IMR-90 (cell line): ENCODE results near the gene CDCP1. TPM values are rescaled to one million over a fixed set of nuclear protein-coding genes. Genes with fewer than 3 reads are reported as not detected.

Experiments used
- ATAC-seq: fragments of 200-7000 bp; cut with Tn5 transposase; 2 replicates; pipeline ENCODE4 v1.9.1; 2020; ENCODE audit warnings: low read depth, mild to moderate bottlenecking, moderate library complexity
- BruUV-seq: library from RNA; stranded (reverse); fragments of 400-500 nt; replicated peaks from 2 replicates; lab custom pipeline; 2021; lab: Mats Ljungman, UMichigan
- CTCF ChIA-PET: fragments of 300-600 bp; formaldehyde crosslinking; extraction: SDS; loops from one replicate; lab custom pipeline; 2021; ENCODE audit warnings: antibody characterized with exemption; lab: Yijun Ruan, JAX
- POLR2A ChIA-PET: fragments of 300-600 bp; sonication (Branson Sonifier 250); formaldehyde crosslinking; loops from one replicate; lab custom pipeline; 2022; ENCODE audit warnings: antibody characterized with exemption; ENCODE audit not compliant: unreplicated experiment; lab: Charles Lee
- DNase-seq: peaks from one replicate; pipeline ENCODE4 v3.0.0; 2013
- H2AFZ ChIP-seq: replicated peaks from 2 replicates; pipeline ENCODE3; 2013; ENCODE audit warnings: low read length, mild to moderate bottlenecking; ENCODE audit not compliant: poor library complexity
- H2AK5ac ChIP-seq: 2 replicates; pipeline ENCODE4 v1.6.1; 2013; ENCODE audit warnings: low read depth, low read length, inconsistent platforms
- H2AK9ac ChIP-seq: replicated peaks from 2 replicates; pipeline ENCODE3; 2013; ENCODE audit warnings: mild to moderate bottlenecking, low read depth, low read length, moderate library complexity; ENCODE audit not compliant: poor library complexity
- H2BK120ac ChIP-seq: 2 replicates; pipeline ENCODE4 v1.6.1; 2013; ENCODE audit warnings: low read depth, low read length, inconsistent platforms
- H2BK15ac ChIP-seq: 3 replicates; pipeline ENCODE4 v1.6.1; 2013; ENCODE audit warnings: low read depth, low read length, inconsistent platforms
- H2BK20ac ChIP-seq: 2 replicates; pipeline ENCODE4 v1.6.1; 2013; ENCODE audit warnings: low read depth, mild to moderate bottlenecking, inconsistent platforms, low read length, moderate library complexity
- H2BK5ac ChIP-seq: 2 replicates; pipeline ENCODE4 v1.6.1; 2013; ENCODE audit warnings: mild to moderate bottlenecking, low read depth, low read length, inconsistent platforms; ENCODE audit not compliant: poor library complexity, severe bottlenecking
- H3K14ac ChIP-seq: replicated peaks from 2 replicates; pipeline ENCODE4 v1.6.1; 2013; ENCODE audit warnings: low read depth, low read length, inconsistent platforms
- H3K18ac ChIP-seq: 2 replicates; pipeline ENCODE4 v1.6.1; 2013; ENCODE audit warnings: low read depth, low read length, control low read depth
- H3K23ac ChIP-seq: 2 replicates; pipeline ENCODE4 v1.6.1; 2013; ENCODE audit warnings: low read depth, low read length, inconsistent platforms
- H3K27ac ChIP-seq: 2 replicates; pipeline ENCODE4 v1.5.1; 2013; ENCODE audit warnings: mild to moderate bottlenecking, control low read depth, low read length; ENCODE audit not compliant: insufficient read depth
- H3K27me3 ChIP-seq: 2 replicates; pipeline ENCODE4 v1.6.1; 2013; ENCODE audit warnings: low read length; ENCODE audit not compliant: control insufficient read depth, insufficient read depth
- H3K36me3 ChIP-seq: 2 replicates; pipeline ENCODE4 v1.6.1; 2013; ENCODE audit warnings: low read length, mixed read lengths; ENCODE audit not compliant: control insufficient read depth, insufficient read depth
- H3K4ac ChIP-seq: 2 replicates; pipeline ENCODE4 v1.6.1; 2013; ENCODE audit warnings: low read depth, low read length, inconsistent platforms
- H3K4me1 ChIP-seq: 2 replicates; pipeline ENCODE4 v1.6.1; 2013; ENCODE audit warnings: low read length, mixed read lengths; ENCODE audit not compliant: control insufficient read depth, insufficient read depth
- H3K4me2 ChIP-seq: 2 replicates; pipeline ENCODE4 v1.6.1; 2013; ENCODE audit warnings: low read depth, mild to moderate bottlenecking, control low read depth, low read length, moderate library complexity
- H3K4me3 ChIP-seq: 2 replicates; pipeline ENCODE4 v1.5.1; 2013; ENCODE audit warnings: low read depth, mild to moderate bottlenecking, control low read depth, low read length, moderate library complexity; ENCODE audit not compliant: insufficient read depth
- H3K56ac ChIP-seq: 2 replicates; pipeline ENCODE4 v1.6.1; 2013; ENCODE audit warnings: low read length, inconsistent platforms; ENCODE audit not compliant: insufficient read depth; ENCODE audit errors: extremely low read depth
- H3K79me1 ChIP-seq, 2 experiments: 2 replicates each; pipeline ENCODE4 v1.6.1; 2013; ENCODE audit warnings: low read length in 2 of 2, inconsistent platforms in 1 of 2, low read depth in 1 of 2
- H3K9ac ChIP-seq: 2 replicates; pipeline ENCODE4 v1.6.1; 2013; ENCODE audit warnings: low read depth, low read length, control low read depth
- H3K9me1 ChIP-seq: 2 replicates; pipeline ENCODE4 v1.6.1; 2013; ENCODE audit warnings: low read length, inconsistent platforms; ENCODE audit not compliant: insufficient read depth
- H3K9me3 ChIP-seq: 2 replicates; pipeline ENCODE4 v1.6.1; 2013; ENCODE audit warnings: low read length; ENCODE audit not compliant: control insufficient read depth, insufficient read depth
- H4K20me1 ChIP-seq: 2 replicates; pipeline ENCODE4 v1.6.1; 2013; ENCODE audit warnings: low read length, inconsistent platforms; ENCODE audit not compliant: insufficient read depth
- H4K5ac ChIP-seq: 2 replicates; pipeline ENCODE4 v1.6.1; 2013; ENCODE audit warnings: mild to moderate bottlenecking, low read depth, low read length, control low read depth
- H4K8ac ChIP-seq, 2 experiments: 2 replicates each; pipeline ENCODE4 v1.6.1; 2013; ENCODE audit warnings: low read depth in 2 of 2, low read length in 2 of 2, control low read depth in 1 of 2, inconsistent platforms in 1 of 2
- H4K91ac ChIP-seq: 2 replicates; pipeline ENCODE4 v1.6.1; 2013; ENCODE audit warnings: low read depth, low read length, inconsistent platforms; ENCODE audit not compliant: insufficient read depth
- BHLHE40 ChIP-seq: fragments of 150-350 bp; IDR thresholded peaks from 2 replicates; pipeline ENCODE4 v1.6.1; 2016; ENCODE audit warnings: mild to moderate bottlenecking, low read depth, low read length
- CEBPB ChIP-seq: IDR thresholded peaks from 2 replicates; pipeline ENCODE4 v1.6.1; 2012; ENCODE audit warnings: low read depth, low read length, improper control_type of control experiment
- CHD1 ChIP-seq: IDR thresholded peaks from 2 replicates; pipeline ENCODE4 v1.6.1; 2012; ENCODE audit warnings: low read depth, low read length, improper control_type of control experiment
- FOS ChIP-seq: fragments of 150-350 bp; IDR thresholded peaks from 2 replicates; pipeline ENCODE4 v1.6.1; 2016; ENCODE audit warnings: low read depth, low read length
- MAFK ChIP-seq: IDR thresholded peaks from 2 replicates; pipeline ENCODE4 v1.6.1; 2012; ENCODE audit warnings: low read depth, low read length, improper control_type of control experiment
- MAZ ChIP-seq: IDR thresholded peaks from 2 replicates; pipeline ENCODE4 v1.6.1; 2012; ENCODE audit warnings: low read depth, mild to moderate bottlenecking, low read length, improper control_type of control experiment, moderate library complexity, borderline replicate concordance
- MXI1 ChIP-seq: IDR thresholded peaks from 2 replicates; pipeline ENCODE4 v1.6.1; 2012; ENCODE audit warnings: low read depth, mild to moderate bottlenecking, low read length, moderate library complexity, borderline replicate concordance
- NFE2L2 ChIP-seq: fragments of 150-350 bp; IDR thresholded peaks from 2 replicates; pipeline ENCODE4 v1.6.1; 2016; ENCODE audit warnings: low read depth, mild to moderate bottlenecking, low read length
- POLR2A ChIP-seq: IDR thresholded peaks from 2 replicates; pipeline ENCODE4 v1.6.1; 2012; ENCODE audit warnings: mild to moderate bottlenecking, low read depth, low read length
- RAD21 ChIP-seq: IDR thresholded peaks from 2 replicates; pipeline ENCODE4 v1.6.1; 2012; ENCODE audit warnings: low read length, improper control_type of control experiment
- RCOR1 ChIP-seq: IDR thresholded peaks from 2 replicates; pipeline ENCODE4 v1.6.1; 2012; ENCODE audit warnings: mild to moderate bottlenecking, low read length, improper control_type of control experiment; ENCODE audit not compliant: insufficient replicate concordance
- RFX5 ChIP-seq: IDR thresholded peaks from 2 replicates; pipeline ENCODE4 v1.8.0; 2012; ENCODE audit warnings: low read depth, mild to moderate bottlenecking, low read length, moderate library complexity
- SMC3 ChIP-seq: fragments of 150-350 bp; IDR thresholded peaks from 2 replicates; pipeline ENCODE4 v1.6.1; 2016; ENCODE audit warnings: low read depth, mild to moderate bottlenecking, antibody characterized with exemption, low read length, moderate library complexity
- dilution Hi-C: fragments of 300-500 bp; cut with HindIII; formaldehyde crosslinking; loops from one replicate; pipeline ENCODE4 v1.14.3; 2018; ENCODE audit warnings: low sequenced_read_pairs; ENCODE audit not compliant: unreplicated experiment
- in situ Hi-C: fragments of 300-500 bp; cut with MboI; formaldehyde crosslinking; loops from 3 replicates; pipeline ENCODE4 v1.14.3; 2019; ENCODE audit warnings: low sequenced_read_pairs, inconsistent platforms, mixed read lengths
- intact Hi-C: fragments of 100-400 bp; cut with micrococcal nuclease; formaldehyde crosslinking; loops from 2 replicates; pipeline ENCODE4 v1.10.0; 2022
- polyA plus RNA-seq, 3 experiments: library from polyadenylated mRNA; depleted of rRNA; stranded (reverse); fragments of >200 nt; gene quantifications; 2 replicates each; pipeline ENCODE4 v1.2.3, GENCODE V29; 2012; ENCODE audit warnings: low replicate concordance in 1 of 3
- total RNA-seq: library from RNA; depleted of rRNA; stranded (reverse); fragments of >200 nt; gene quantifications from 2 replicates; pipeline ENCODE4 v1.2.3, GENCODE V29; 2012
- TF ChIP-seq, protein P1 (sequence below): fragments of 150-350 bp; IDR thresholded peaks from 2 replicates; pipeline ENCODE4 v1.6.1; 2017; ENCODE audit warnings: mild to moderate bottlenecking, antibody characterized with exemption, low read length, low read depth
- TF ChIP-seq, protein P2 (sequence below): fragments of 150-350 bp; IDR thresholded peaks from 2 replicates; pipeline ENCODE4 v1.6.1; 2016; ENCODE audit warnings: low read depth, mild to moderate bottlenecking, low read length, moderate library complexity, borderline replicate concordance

CDCP1 gene
- total and polyA plus RNA-seq, 2 of the 4 experiments (the other 2 are of a cell fraction): 2.5 to 3.8 TPM

DNA sequence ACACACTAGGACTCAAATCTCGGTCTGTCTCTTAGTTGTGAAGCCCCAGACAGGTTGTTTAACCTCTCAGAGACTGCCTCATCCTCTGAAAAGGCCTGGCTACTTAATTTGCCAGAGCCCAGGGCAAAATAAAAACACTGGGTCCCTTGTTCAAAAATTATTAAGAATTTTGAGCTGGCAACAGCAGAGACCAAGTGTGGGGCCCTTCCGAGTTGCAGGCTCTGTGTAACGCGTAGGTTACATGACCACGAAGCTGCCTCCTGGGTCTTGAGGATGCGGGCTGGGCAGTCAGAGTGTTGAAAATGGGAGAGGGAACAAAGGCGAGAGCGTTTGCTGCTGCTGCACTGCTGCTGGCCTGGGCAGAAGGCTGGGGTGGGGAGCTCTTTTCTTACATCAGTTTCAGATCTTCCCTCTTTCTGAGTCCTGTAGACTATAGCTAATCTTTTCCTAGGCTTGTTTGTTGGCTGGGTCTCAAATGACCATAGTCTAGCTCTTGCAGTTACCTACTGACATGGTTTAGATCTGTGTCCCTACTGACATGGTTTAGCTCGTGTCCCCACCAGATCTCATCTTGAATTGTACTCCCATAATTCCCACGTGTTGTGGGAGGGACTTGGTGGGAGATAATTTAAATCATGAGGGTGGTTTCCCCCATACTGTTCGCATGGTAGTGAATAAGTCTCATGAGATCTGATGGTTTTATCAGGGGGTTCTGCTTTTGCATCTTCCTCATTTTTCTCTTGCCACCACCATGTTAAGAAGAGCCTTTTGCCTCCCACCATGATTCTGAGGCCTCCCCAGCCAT is 70.2 kb downstream of the CDCP1 start (continued):
- TF ChIP-seq RCOR1: no peak

DNA sequence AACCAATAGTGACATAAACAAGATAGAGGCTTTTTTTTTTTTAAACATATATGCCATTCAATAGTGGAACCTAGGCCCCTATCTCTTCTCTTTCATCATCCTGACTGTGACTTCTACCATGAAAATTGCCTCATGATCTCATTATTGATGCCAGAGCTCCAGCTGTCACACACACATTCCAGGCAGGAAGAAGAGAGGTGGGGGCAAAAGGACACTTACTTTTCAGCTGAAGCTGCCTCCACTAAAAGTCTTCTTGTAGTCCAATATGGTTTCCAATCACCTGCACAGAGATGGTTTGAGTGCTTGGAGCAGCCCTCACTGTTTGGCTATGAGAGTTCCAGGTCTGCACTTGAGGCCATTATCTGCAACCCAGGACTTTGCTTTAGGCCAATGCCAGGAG is 75.1 kb downstream of the CDCP1 start:
- dilution Hi-C loops: no loop called here
- CTCF ChIA-PET: no interaction called here
- no peak for TF ChIP-seq CHD1
- TF ChIP-seq MAFK: no peak
- TF ChIP-seq MAZ: no peak
- no peak for TF ChIP-seq NFE2L2
- TF ChIP-seq MXI1: no peak
- no peak for TF ChIP-seq FOS
- TF ChIP-seq RCOR1: no peak
- TF ChIP-seq, protein P1, sequence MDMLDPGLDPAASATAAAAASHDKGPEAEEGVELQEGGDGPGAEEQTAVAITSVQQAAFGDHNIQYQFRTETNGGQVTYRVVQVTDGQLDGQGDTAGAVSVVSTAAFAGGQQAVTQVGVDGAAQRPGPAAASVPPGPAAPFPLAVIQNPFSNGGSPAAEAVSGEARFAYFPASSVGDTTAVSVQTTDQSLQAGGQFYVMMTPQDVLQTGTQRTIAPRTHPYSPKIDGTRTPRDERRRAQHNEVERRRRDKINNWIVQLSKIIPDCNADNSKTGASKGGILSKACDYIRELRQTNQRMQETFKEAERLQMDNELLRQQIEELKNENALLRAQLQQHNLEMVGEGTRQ: no peak
- no peak for TF ChIP-seq POLR2A
- TF ChIP-seq CEBPB: no peak
- TF ChIP-seq SMC3: no peak
- TF ChIP-seq RAD21: no peak
- TF ChIP-seq RFX5: no peak
- no peak for TF ChIP-seq BHLHE40
- TF ChIP-seq, protein P2, sequence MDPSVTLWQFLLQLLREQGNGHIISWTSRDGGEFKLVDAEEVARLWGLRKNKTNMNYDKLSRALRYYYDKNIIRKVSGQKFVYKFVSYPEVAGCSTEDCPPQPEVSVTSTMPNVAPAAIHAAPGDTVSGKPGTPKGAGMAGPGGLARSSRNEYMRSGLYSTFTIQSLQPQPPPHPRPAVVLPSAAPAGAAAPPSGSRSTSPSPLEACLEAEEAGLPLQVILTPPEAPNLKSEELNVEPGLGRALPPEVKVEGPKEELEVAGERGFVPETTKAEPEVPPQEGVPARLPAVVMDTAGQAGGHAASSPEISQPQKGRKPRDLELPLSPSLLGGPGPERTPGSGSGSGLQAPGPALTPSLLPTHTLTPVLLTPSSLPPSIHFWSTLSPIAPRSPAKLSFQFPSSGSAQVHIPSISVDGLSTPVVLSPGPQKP: no peak

More for the DNA sequence above, 75.1 kb downstream of the CDCP1 start:
- BruUV-seq: no TSS peak
- Histone ChIP-seq H3K4ac (no peak overlapping the region), H2BK20ac (no peak overlapping the region), H4K8ac (no peak overlapping the region), H3K56ac (no peak overlapping the region), H3K27ac (no peak overlapping the region), H3K4me1 (peaks cover 5% of the 10 kb centered on the region), H3K4me2 (no peak overlapping the region), H2AK9ac (no peak overlapping the region), H3K9me1 (0 out of 2 replicates have a peak, but pooled peaks cover 4% of the 10 kb centered on the region), H2AFZ (no peak overlapping the region), H4K5ac (no peak overlapping the region), H4K91ac (no peak overlapping the region), H3K27me3 (no peaks in the 10 kb centered on the region), H3K23ac (no peak overlapping the region), H2BK15ac (no peak overlapping the region), H3K14ac (no peak overlapping the region), H3K36me3 (no peaks in the 10 kb centered on the region; the same call in 1 of the 2 replicates), H2BK5ac (no peak overlapping the region), H3K4me3 (no peak overlapping the region), H3K79me1 (no peaks in the 10 kb centered on the region), H3K9ac (no peak overlapping the region), H2BK120ac (no peak overlapping the region), H2AK5ac (no peak overlapping the region), H3K9me3 (peaks cover 6% of the 10 kb centered on the region; the same call in 1 of the 2 replicates), H4K20me1 (no peaks in the 10 kb centered on the region), H3K18ac (no peak overlapping the region)
- POLR2A ChIA-PET: no interaction called here
- in situ Hi-C loops: no loop called here
- DNase-seq: no peak
- ATAC-seq: no peak
- intact Hi-C loops: no loop called here
